ENCODE measurements around the gene C19orf85.

C19orf85 gene

DNA sequence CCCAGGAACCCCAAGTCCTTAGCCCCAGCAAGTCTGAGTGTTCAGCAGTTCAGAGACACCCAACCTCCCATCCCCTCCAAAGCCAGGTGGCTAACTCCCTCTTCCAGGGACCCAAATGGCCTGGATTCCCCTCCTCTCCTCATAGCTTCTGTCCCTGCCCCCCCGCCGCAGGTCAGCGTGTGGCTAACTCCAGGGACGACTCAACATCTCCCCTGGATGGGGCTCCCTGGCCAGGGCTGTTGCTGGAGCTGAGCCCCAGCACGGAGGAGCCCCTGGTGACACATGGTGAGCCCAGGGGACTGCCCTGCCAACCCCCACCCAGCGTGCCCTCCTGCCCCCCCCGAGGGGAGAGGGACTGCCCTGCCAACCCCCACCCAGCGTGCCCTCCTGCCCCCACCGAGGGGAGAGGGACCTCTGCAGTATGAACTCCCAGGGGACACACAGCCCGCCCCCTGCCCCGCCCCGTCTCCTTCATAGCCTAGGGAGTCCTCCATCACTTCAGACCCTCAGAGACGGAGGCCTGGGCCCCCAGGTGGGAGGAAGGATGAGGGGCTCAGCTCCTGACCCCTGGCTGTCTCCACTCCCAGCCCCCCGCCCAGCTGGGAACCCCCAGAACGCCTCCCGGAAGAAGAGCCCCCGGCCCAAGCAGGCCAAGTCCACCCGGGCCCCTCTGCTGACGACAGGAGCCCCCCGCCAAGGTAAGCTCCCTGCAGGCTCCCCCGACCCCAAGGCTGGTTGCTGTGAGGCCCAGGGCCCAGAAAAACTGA lies 25.3 kb upstream of the C19orf85 start:
- no peak for DNase-seq (ENCODE audit: low read depth)

GRCh38 chr19:55488986-55489710 lies 24.6 kb upstream of the C19orf85 start:
- no peak for DNase-seq (ENCODE audit: low read depth)

DNA sequence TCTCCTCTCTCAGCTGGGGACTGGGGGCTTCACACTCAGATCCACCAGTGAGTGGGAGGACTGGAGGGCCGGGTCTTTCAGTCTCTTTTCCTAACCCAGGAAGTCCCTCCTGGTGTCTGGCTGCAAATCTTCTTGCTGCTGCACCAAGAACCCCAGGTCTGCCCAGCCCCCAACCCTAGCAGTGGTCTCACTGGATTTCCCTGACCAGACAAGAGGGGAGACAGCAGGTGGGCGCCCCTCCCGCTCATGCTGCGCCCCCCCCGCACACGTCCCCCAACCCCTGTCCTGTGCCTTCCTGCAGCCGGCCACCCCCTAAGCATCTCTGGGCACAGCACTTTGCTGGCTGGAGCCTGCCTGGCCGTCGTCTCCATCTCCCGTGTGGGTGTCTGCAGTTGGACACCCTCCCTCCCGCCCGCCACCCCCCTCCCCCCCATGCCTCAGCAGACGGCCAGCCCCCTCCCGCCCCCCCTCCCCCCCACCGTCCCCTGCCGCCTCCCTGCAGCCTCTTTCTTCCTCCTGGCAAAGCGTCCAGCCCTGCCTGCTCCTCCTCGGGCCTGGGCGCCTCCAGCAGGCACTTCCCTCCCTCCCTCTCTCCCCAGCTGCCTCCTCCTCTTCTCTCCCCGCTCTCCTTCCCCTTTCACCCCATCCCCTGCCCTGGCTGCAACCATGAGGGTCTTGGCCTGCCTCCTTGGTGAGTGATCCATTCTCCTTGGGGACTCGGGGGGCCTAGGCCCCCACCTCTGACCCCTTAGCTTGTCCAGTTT lies 23.6 kb upstream of the C19orf85 start, which contains the start of gene SSC5D:
Gene SSC5D, plus strand, starts transcription at position 513 of the 764 bp plus-strand sequence. Its CDS starts 154 bp downstream, at position 667.
- DNase-seq (ENCODE audit: low read depth), result no peak

DNA sequence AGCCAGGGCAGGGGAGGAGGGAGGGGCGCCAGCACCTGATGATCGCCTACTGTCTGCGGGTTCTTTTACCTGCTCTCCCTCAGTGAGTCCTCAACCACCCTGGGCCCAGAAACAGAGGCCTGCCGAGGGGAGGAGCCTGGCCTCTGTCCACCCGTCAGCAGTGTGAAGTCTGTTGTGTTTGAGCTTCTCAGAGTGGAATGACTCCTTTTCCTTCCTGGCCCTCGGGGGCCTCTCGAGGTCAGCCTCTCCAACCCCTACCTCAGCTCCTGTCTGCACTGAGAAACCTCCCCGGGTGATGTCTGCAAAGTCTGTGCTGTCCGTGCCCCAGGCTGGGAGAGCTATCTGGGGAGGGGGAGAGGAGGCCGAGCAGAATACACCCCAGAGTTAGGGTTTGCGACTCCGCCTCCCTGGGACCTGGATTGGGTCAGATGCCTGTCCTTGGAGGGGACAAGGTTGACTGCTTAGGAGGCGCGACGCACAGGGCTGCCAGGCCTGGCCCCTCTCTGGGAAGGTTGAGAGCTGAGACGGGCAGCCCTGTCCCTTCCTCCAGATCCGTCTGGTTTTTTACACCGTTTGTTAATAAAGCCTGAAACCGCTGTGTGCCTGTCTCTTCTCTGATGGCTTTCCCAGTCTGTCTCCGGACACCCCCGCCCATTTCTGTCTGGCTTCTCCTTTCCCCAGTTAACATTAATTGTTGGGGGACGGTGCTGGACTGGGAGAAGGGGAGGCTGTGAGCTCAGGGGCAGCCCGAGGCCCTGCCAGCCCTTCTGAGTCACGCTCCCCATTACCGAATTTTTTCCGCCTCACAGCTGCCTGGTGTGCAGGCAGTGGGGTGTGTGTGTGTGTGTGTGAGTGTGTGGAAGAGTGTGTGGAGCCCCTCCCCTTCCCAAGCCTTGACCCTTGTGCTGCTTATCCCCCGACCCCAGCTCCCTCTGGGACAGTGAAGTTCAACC lies 22.7 kb upstream of the C19orf85 start:
- no peak for DNase-seq (ENCODE audit: low read depth)

DNA sequence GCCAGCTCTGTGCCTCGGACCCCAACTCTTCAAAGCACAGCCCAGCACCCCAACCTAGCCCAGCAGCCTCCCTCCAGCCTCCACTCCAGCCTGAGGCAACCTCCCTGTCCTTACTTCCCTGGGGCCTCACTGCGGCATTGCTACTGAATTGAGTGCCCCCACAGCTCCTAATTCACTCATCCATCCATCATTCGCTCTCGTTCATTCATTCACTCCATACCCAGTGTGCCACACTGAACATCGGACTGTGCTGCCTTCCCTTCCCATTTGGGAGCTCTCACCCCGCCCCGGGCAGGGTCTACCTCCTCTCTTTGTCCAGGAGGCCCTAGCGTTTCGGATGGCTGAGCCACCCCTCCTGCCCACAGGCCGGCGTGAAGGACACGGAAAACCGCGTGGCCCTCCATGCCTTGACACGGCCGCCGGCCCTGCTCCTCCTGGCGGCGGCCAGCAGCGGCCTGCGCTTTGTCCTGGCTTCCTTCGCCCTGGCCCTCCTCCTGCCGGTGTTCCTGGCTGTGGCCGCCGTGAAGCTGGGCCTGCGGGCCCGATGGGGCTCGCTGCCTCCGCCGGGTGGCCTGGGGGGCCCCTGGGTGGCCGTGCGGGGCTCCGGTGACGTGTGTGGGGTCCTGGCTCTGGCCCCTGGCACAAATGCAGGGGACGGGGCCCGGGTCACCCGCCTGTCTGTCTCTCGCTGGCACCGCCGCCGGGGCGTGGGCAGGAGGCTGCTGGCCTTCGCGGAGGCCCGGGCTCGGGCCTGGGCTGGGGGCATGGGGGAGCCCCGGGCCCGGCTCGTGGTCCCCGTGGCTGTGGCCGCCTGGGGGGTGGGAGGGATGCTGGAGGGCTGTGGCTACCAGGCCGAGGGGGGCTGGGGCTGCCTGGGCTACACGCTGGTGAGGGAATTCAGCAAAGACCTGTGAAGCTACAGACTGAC lies 21.8 kb upstream of the C19orf85 start:
- no peak for DNase-seq (ENCODE audit: low read depth)

- no peak for DNase-seq (ENCODE audit: low read depth)
Measured at GRCh38 chr19:55485439-55486011, 21.0 kb upstream of the C19orf85 start.

GRCh38 chr19:55484593-55485438 lies 20.3 kb upstream of the C19orf85 start, which contains the start of gene NAT14:
NAT14 (plus strand) TSS chr19:55485188; CDS start chr19:55485709, 521 bp downstream.
- DNase-seq (ENCODE audit: low read depth), result peak; percentile 40

GRCh38 chr19:55483706-55484592 lies 19.4 kb upstream of the C19orf85 start:
- no peak for DNase-seq (ENCODE audit: low read depth)

GRCh38 chr19:55482967-55483705 lies 18.6 kb upstream of the C19orf85 start:
- no peak for DNase-seq (ENCODE audit: low read depth)

GRCh38 chr19:55482156-55482961 lies 17.8 kb upstream of the C19orf85 start:
- no peak for DNase-seq (ENCODE audit: low read depth)

DNA sequence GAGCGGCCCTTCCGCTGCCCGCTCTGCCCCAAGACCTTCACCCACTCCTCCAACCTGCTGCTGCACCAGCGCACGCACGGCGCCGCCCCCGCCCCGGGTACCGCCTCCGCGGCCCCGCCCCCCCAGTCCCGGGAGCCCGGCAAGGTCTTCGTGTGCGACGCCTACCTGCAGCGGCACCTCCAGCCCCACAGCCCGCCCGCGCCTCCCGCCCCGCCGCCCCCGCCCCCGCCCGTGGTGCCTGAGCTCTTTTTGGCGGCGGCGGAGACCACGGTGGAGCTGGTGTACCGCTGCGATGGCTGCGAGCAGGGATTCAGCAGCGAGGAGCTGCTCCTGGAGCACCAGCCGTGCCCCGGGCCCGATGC lies 17.2 kb upstream of the C19orf85 start:
- DNase-seq (ENCODE audit: low read depth), result no peak

DNA sequence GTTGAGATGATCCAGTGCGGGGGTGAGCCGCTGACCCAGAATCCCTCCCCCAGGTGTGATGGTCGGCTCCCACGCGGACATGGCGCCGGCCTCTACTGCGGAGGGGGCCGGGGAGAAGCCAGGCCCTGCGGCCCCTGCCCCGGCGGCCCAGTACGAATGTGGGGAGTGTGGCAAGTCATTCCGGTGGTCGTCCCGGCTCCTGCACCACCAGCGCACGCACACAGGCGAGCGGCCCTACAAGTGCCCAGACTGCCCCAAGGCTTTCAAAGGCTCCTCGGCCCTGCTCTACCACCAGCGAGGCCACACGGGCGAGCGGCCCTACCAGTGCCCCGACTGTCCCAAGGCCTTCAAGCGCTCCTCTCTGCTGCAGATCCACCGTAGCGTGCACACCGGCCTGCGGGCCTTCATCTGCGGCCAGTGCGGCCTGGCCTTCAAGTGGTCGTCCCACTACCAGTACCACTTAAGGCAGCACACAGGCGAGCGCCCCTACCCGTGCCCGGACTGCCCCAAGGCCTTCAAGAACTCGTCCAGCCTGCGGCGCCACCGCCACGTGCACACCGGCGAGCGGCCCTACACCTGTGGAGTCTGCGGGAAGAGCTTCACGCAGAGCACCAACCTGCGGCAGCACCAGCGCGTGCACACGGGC lies 16.7 kb upstream of the C19orf85 start:
- DNase-seq (ENCODE audit: low read depth), result no peak

DNA sequence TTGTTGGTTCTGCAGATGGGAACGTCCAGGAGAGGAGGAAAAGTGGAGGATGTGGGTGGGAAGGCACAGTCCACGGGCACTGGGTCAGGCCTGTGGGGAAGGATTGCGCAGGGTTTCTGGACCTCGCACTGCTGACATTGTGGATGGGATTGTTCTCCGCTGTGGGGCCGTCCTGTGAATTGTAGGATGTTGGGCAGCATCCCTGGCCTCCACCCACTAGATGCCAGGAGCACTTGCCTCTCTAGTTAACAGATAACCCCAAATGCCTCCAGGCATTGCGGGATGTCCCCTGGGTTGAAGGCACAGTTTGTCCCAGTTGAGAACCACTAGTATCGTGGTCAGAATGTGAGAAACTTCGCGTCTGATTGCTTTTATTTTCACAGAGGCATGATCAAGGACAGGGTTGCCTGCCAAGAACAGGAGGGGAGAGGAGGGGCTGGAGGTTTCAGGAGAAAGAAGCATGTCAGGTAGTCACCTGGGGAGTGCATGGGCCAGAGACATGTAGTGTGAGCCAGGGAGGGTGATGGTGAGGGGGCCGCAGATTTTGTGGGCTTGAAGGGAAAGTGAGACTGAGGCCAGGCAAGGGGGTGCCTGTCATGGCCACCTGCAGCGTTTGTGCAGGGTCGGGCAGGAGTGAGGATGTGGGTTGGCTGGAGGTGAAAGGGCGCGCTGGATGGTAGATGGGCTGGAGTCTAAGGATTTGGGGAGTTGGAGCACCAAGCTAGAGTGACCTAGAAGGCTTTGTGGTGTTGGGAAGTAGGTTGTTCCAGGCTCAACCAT lies 15.1 kb upstream of the C19orf85 start:
- DNase-seq (ENCODE audit: low read depth), result no peak

DNA sequence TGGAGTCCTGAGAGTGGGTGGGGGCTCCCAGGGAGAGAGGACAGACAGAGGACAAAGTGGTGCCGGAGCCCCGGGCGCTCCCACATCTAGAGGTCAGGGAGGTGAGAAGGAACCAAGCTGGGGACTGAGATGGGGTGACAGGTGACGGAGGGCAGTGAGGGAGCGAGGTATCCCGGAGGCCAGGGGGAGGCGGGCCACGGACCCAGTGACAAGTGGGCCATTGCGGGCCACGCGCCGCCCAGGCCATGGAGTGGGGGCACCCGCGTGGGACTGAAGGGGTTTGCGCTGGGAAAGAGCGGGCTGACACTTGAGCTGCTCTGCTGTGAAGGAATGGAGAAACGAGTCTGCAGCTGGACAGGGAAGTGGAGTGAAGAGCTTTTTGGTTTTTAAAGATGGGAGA lies 14.5 kb upstream of the C19orf85 start:
- DNase-seq (ENCODE audit: low read depth), result no peak

DNA sequence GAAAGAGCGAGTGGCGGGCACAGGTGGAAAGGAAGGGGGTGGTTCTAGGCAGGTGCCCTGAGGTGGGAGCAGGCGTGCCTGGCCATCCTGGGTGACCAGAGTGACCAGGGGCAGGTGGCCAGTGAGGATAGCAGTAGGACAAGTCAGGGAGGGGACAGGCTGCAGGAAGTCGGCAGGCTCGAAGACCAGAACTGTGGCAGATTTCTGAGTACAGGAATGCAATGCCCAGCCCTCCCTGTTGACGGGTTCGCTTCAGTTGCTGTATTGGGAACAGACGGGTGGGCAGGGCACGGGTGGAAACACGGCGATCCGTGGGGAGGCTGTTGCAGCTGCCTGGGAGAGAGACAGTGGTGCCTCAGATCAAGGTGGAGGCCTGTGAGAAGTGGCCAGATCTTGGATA lies 13.8 kb upstream of the C19orf85 start:
- DNase-seq (ENCODE audit: low read depth), result no peak

Measured in stimulated activated CD8-positive, alpha-beta memory T cell treated with anti-CD3 and anti-CD28 coated beads, Interleukin-7, amount 100 ng/mL, for 24 hours (primary cell).